Nephron (organoid): ENCODE measurements around the gene SNAPIN.

Experiments used
- H3K27ac Mint-ChIP-seq, 3 experiments: 2 replicates each; pipeline ENCODE4 v1.8.0; 2020; ENCODE audit warnings: mixed read lengths in 3 of 3, mild to moderate bottlenecking in 2 of 3, moderate library complexity in 1 of 3
- H3K27me3 Mint-ChIP-seq: 2 replicates; pipeline ENCODE4 v1.8.0; 2021; ENCODE audit warnings: low read depth, mild to moderate bottlenecking, moderate library complexity, mixed read lengths
- H3K36me3 Mint-ChIP-seq: 2 replicates; pipeline ENCODE4 v1.8.0; 2020; ENCODE audit warnings: low read depth, mixed read lengths
- H3K4me1 Mint-ChIP-seq: 2 replicates; pipeline ENCODE4 v1.8.0; 2020; ENCODE audit warnings: mixed read lengths
- H3K4me3 Mint-ChIP-seq, 3 experiments: 2 replicates each; pipeline ENCODE4 v1.8.0; 2020; ENCODE audit warnings: mild to moderate bottlenecking in 3 of 3, mixed read lengths in 3 of 3, moderate library complexity in 2 of 3
- H3K9me3 Mint-ChIP-seq: 2 replicates; pipeline ENCODE4 v1.8.0; 2020; ENCODE audit warnings: mixed read lengths
- CTCF ChIP-seq, 3 experiments: fragments of 200-600 bp; sonication (generic); IDR thresholded peaks; one replicate each; pipeline ENCODE4 v1.5.0; 2021; ENCODE audit warnings: antibody characterized with exemption in 3 of 3; ENCODE audit not compliant: unreplicated experiment in 3 of 3

Gene SNAPIN

GRCh38 chr1:153679337-153680119 lies 21.0 kb downstream of the SNAPIN start:
- H3K27ac Mint-ChIP-seq, result peak overlapping the region; percentile 28 to 89 (median 51)
- H3K36me3 Mint-ChIP-seq, result peaks cover 8% of the 10 kb centered on the region
- TF ChIP-seq CTCF (IDR thresholded peaks at IDR 0.05; ENCODE audit: unreplicated experiment in 3 of 3), result peak; percentile 27 to 32 (median 31)
- peak overlapping the region; percentile 84 to 89 (median 85) for H3K4me3 Mint-ChIP-seq
- peaks cover 20% of the 10 kb centered on the region for H3K4me1 Mint-ChIP-seq
- peaks cover 56% of the 10 kb centered on the region for H3K27me3 Mint-ChIP-seq
- no peaks in the 10 kb centered on the region for H3K9me3 Mint-ChIP-seq

GRCh38 chr1:153680120-153680403 lies 21.6 kb downstream of the SNAPIN start:
- peaks cover 56% of the 10 kb centered on the region for H3K27me3 Mint-ChIP-seq
- TF ChIP-seq CTCF (IDR thresholded peaks at IDR 0.05; ENCODE audit: unreplicated experiment in 3 of 3), result no peak
- peaks cover 20% of the 10 kb centered on the region for H3K4me1 Mint-ChIP-seq
- H3K9me3 Mint-ChIP-seq, result no peaks in the 10 kb centered on the region
- H3K27ac Mint-ChIP-seq, result peak overlapping the region; percentile 28 to 89 (median 51)
- peak overlapping the region; percentile 84 to 89 (median 85) for H3K4me3 Mint-ChIP-seq
- peaks cover 8% of the 10 kb centered on the region for H3K36me3 Mint-ChIP-seq

GRCh38 chr1:153682730-153683129 lies 24.2 kb downstream of the SNAPIN start:
- H3K27me3 Mint-ChIP-seq, result peaks cover 59% of the 10 kb centered on the region
- peaks cover 16% of the 10 kb centered on the region for H3K4me1 Mint-ChIP-seq
- no peak overlapping the region for H3K27ac Mint-ChIP-seq
- H3K36me3 Mint-ChIP-seq, result peaks cover 16% of the 10 kb centered on the region
- H3K4me3 Mint-ChIP-seq, result no peak overlapping the region
- H3K9me3 Mint-ChIP-seq, result no peaks in the 10 kb centered on the region
- TF ChIP-seq CTCF (IDR thresholded peaks at IDR 0.05; ENCODE audit: unreplicated experiment in 3 of 3), result no peak

DNA sequence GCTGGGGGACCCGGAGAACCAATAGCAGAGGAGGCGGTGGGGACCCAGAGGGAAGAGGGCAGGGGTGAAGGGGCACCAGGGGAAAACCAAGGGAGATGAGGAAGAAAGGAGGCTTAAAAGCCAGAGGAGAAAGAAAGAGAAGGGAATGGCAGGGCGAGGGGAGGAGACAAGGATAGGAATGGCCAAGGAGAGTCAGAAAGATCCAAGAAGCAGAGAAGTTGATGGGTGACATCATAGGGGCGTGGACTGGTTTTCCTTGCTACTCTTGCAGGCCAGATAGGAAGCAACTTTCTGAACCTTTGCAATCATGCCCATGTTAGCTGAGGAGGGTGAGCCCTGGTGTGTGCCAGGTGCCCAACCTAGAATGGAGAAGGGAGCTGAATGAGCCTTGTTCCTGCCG lies 25.4 kb downstream of the SNAPIN start:
- Mint-ChIP-seq H3K36me3 (peaks cover 27% of the 10 kb centered on the region), H3K27me3 (peaks cover 48% of the 10 kb centered on the region), H3K4me3 (no peak overlapping the region), H3K4me1 (peaks cover 5% of the 10 kb centered on the region), H3K9me3 (no peaks in the 10 kb centered on the region), H3K27ac (no peak overlapping the region)
- TF ChIP-seq CTCF (IDR thresholded peaks at IDR 0.05; ENCODE audit: unreplicated experiment in 3 of 3), result no peak

- peaks cover 42% of the 10 kb centered on the region for H3K27me3 Mint-ChIP-seq
- no peak overlapping the region for H3K27ac Mint-ChIP-seq
- H3K4me3 Mint-ChIP-seq, result no peak overlapping the region
- no peaks in the 10 kb centered on the region for H3K9me3 Mint-ChIP-seq
- peaks cover 2% of the 10 kb centered on the region for H3K4me1 Mint-ChIP-seq
- no peak for TF ChIP-seq CTCF (IDR thresholded peaks at IDR 0.05; ENCODE audit: unreplicated experiment in 3 of 3)
- peaks cover 27% of the 10 kb centered on the region for H3K36me3 Mint-ChIP-seq
Observed at GRCh38 chr1:153684892-153685291, 26.4 kb downstream of the SNAPIN start.
